ENCODE data around the gene SLC35G6.

GRCh38 chr17:7475764-7476422 lies 5.4 kb upstream of the SLC35G6 start:
- TF ChIP-seq CTCF (conservative IDR thresholded peaks at IDR 0.05) (no peak), ZFX (IDR thresholded peaks at IDR 0.05) (no peak)
